Measurements from ENCODE around the gene RNF151.

GRCh38 chr16:1984347-1985225 lies 17.9 kb downstream of the RNF151 start:
- no peak for TF ChIP-seq CTCF (conservative IDR thresholded peaks at IDR 0.05 in 1 of 2, IDR thresholded peaks at IDR 0.05 in 1 of 2; ENCODE audit: low read depth in 1 of 2, low read length in 2 of 2)
- TF ChIP-seq EZH2 (IDR thresholded peaks at IDR 0.05; ENCODE audit: low read length, missing control alignments): no peak
